Fibroblast of the aortic adventitia (primary cell): Measurements from ENCODE around the gene NINJ1. TPM values are rescaled to one million over a fixed set of nuclear protein-coding genes. Genes with fewer than 3 reads are reported as not detected.

ENCODE experiments used
- DNase-seq: peaks from one replicate; pipeline ENCODE4 v3.0.0-alpha.2; 2010; ENCODE audit warnings: low read depth
- H3K4me3 ChIP-seq: 2 replicates; pipeline ENCODE4 v1.5.1; 2011; ENCODE audit warnings: low read depth, mild to moderate bottlenecking, control low read depth, low read length, moderate library complexity
- CTCF ChIP-seq: IDR thresholded peaks from 2 replicates; pipeline ENCODE4 v1.5.1; 2011; ENCODE audit warnings: mild to moderate bottlenecking, low read length, control low read depth, inconsistent platforms; ENCODE audit not compliant: insufficient read depth
- total RNA-seq: library from RNA; depleted of rRNA; stranded (reverse); fragments of >200 nt; gene quantifications from 2 replicates; pipeline ENCODE4 v1.2.3, GENCODE V29; 2012; ENCODE audit warnings: low replicate concordance

The NINJ1 gene
- total RNA-seq, 1 donor, result 14.6 TPM

DNA sequence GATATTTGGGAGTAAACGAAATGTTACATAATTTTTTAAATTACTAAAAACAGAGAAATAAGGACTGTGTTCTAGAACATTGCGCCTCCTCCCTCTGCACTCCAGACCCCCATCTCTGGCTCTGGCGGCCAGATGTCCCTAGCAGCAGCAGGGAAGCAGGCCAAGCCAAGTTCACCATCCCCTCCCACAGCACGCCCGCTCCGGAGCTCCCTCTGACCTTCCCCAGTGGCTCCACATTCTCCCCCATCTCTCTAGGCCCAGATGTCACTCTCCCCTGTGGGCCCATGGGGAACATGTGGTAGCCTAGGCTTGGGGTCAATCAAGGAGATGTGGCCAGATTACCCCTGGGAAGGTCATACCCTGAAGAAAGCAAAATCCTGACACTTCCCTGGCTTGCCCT lies 43.6 kb upstream of the NINJ1 start:
- H3K4me3 ChIP-seq, result no peak overlapping the region
- DNase-seq, result no peak
- TF ChIP-seq CTCF, result no peak

DNA sequence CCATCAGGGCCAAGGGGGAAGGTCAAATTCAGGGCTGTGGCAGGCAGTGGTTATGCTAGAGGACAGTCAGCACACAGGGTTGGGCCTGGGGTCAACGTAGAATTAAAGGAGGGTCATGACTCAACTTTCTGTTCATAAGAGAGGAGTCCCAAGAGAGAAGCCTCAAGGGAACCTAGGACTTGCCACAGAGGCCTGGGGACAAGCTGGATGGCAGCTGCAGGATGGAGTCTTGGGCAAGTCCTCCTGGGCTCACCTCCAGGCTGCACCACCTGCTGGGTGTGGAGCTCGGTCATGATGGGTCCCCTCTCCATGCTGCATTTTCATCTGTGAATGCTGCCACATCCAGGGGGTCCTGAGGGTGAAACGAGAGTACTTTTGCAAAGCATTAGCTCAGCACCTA lies 40.9 kb upstream of the NINJ1 start:
- DNase-seq, result no peak
- no peak overlapping the region for H3K4me3 ChIP-seq
- no peak for TF ChIP-seq CTCF

DNA sequence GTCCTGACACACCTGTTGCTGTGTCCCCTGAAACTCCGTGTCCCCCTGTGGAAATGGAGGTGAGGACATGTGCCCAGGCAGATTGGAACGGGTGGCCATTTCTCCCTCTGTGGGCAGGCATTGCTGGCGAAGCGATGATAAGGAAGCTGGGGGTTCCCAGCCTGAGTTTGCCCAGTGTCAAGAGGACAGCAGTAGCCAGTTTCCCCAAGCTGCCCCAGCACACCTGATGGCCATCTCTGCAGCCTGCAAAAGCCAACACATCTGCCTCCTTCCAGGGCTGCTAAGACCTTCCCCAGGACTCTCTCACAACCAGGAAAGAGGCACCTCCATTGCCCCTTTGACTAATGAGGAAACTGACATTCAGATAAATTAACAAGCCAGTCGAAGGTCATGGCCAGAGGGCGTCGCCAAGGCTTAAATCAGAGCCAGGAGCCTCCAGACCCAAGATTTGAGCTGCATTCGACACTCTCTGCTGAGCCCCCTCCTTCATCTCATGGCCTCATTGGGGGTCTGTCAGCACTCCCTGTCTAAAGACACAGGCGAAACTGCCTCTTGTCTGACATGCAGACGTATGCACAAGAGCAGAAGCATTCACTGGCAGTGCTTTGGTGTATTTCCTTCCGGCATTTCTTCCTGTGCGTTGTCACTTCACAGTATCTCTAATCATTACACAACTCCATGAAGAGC lies 39.5 kb upstream of the NINJ1 start:
- TF ChIP-seq CTCF, result no peak
- no peak for DNase-seq
- no peak overlapping the region for H3K4me3 ChIP-seq

GRCh38 chr9:93172666-93173364 lies 38.8 kb upstream of the NINJ1 start:
- no peak for TF ChIP-seq CTCF
- no peak for DNase-seq
- no peak overlapping the region for H3K4me3 ChIP-seq

GRCh38 chr9:93171261-93171990 lies 37.4 kb upstream of the NINJ1 start:
- DNase-seq, result no peak
- TF ChIP-seq CTCF, result no peak
- no peak overlapping the region for H3K4me3 ChIP-seq

DNA sequence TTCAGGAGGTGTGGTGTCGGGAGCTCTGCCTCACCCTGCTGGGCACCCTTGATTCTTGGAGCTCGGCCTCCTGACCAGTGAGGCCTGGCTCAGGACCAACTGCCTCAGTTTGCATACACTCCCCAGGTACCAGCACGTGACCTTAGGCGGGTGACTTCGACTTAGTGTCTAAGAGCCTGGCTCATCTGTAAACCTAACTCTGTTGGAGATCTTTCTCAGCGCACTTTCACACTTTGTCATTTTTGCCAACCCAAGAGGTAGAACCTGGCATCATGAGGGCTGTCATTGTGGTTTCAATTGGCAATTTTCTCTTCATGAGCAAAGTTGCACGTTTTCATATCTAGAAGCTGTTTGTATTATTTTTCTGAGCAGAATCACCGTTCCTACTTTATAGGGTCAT lies 36.5 kb upstream of the NINJ1 start:
- no peak for DNase-seq
- H3K4me3 ChIP-seq, result no peak overlapping the region
- TF ChIP-seq CTCF, result no peak
